Hepatocyte (in vitro differentiated cells): ENCODE results near the gene ADAMTSL1. TPM values are rescaled to one million over a fixed set of nuclear protein-coding genes. Genes with fewer than 3 reads are reported as not detected.

ENCODE experiments used
- DNase-seq: peaks from one replicate; pipeline ENCODE4 v3.0.0-alpha.2; 2016; ENCODE audit warnings: low spot score
- H2AFZ ChIP-seq: fragments of 200-600 bp; sonication (generic); 2 replicates; pipeline ENCODE4 v1.6.0; 2016; ENCODE audit warnings: antibody characterized with exemption, mild to moderate bottlenecking
- H3K27ac ChIP-seq: fragments of 200-600 bp; sonication (generic); 2 replicates; pipeline ENCODE4 v1.5.1; 2016; ENCODE audit warnings: mild to moderate bottlenecking
- H3K27me3 ChIP-seq: fragments of 200-600 bp; sonication (generic); 2 replicates; pipeline ENCODE4 v1.6.1; 2016
- H3K36me3 ChIP-seq: fragments of 200-600 bp; sonication (generic); replicated peaks from 2 replicates; pipeline ENCODE4 v1.5.1; 2016; ENCODE audit warnings: low read depth; ENCODE audit not compliant: insufficient read depth
- H3K4me1 ChIP-seq: fragments of 200-600 bp; sonication (generic); 2 replicates; pipeline ENCODE4 v1.5.1; 2016; ENCODE audit warnings: mild to moderate bottlenecking, moderate library complexity; ENCODE audit not compliant: insufficient read depth
- H3K4me2 ChIP-seq: fragments of 200-600 bp; sonication (generic); 2 replicates; pipeline ENCODE4 v1.6.0; 2016
- H3K4me3 ChIP-seq: fragments of 200-600 bp; sonication (generic); 2 replicates; pipeline ENCODE4 v1.5.1; 2016; ENCODE audit warnings: mild to moderate bottlenecking
- H3K79me2 ChIP-seq: fragments of 200-600 bp; sonication (generic); 2 replicates; pipeline ENCODE4 v1.6.0; 2017; ENCODE audit warnings: mild to moderate bottlenecking
- H3K9me2 ChIP-seq: fragments of 200-600 bp; sonication (generic); replicated peaks from 2 replicates; pipeline ENCODE4 v1.6.0; 2017; ENCODE audit warnings: mild to moderate bottlenecking; ENCODE audit not compliant: insufficient read depth
- H3K9me3 ChIP-seq: fragments of 200-600 bp; sonication (generic); 2 replicates; pipeline ENCODE4 v1.5.1; 2016; ENCODE audit warnings: low read depth, mild to moderate bottlenecking
- H4K20me1 ChIP-seq: fragments of 200-600 bp; sonication (generic); 2 replicates; pipeline ENCODE4 v1.6.0; 2016; ENCODE audit warnings: mild to moderate bottlenecking; ENCODE audit not compliant: insufficient read depth, poor library complexity, severe bottlenecking
- CTCF ChIP-seq: fragments of 200-600 bp; sonication (generic); IDR thresholded peaks from 2 replicates; pipeline ENCODE4 v1.5.1; 2016; ENCODE audit warnings: antibody characterized with exemption, mild to moderate bottlenecking; ENCODE audit not compliant: poor library complexity
- EZH2 ChIP-seq: fragments of 200-600 bp; sonication (generic); IDR thresholded peaks from 2 replicates; pipeline ENCODE4 v1.6.1; 2016; ENCODE audit warnings: antibody characterized with exemption, mild to moderate bottlenecking, borderline replicate concordance
- EZH2phosphoT487 ChIP-seq: fragments of 200-600 bp; sonication (generic); IDR thresholded peaks from one replicate; pipeline ENCODE4 v1.6.1; 2018; ENCODE audit warnings: antibody characterized with exemption, mild to moderate bottlenecking, low read depth, moderate library complexity; ENCODE audit not compliant: unreplicated experiment, severe bottlenecking
- WGBS: methylation state at CpG from one replicate; pipeline ENCODE4 v1.1.6; 2016; ENCODE audit warnings: low lambda C conversion rate; ENCODE audit errors: missing lambda C conversion rate; 5-methylcytosine and 5-hydroxymethylcytosine counted together
- polyA plus RNA-seq: library from polyadenylated mRNA; unstranded; fragments of >200 nt; fragmentation: Nextera tagmentation; extraction: Ambion mirVana; gene quantifications from 2 replicates; pipeline ENCODE4 v1.2.1, GENCODE V29; 2016
- total RNA-seq: library from RNA; depleted of rRNA; stranded (reverse); fragments of >200 nt; gene quantifications from 2 replicates; pipeline ENCODE4 v1.2.3, GENCODE V29; 2014

Gene ADAMTSL1
- total and polyA plus RNA-seq, 2 experiments from 2014 or later, result 7.2 to 24.0 TPM

GRCh38 chr9:18542837-18543405 lies 69.0 kb downstream of the ADAMTSL1 start:
- DNase-seq, result no peak
- no peak overlapping the region for H3K4me2 ChIP-seq

GRCh38 chr9:18543406-18544192 lies 69.6 kb downstream of the ADAMTSL1 start:
- Histone ChIP-seq H4K20me1 (no peaks in the 10 kb centered on the region), H3K4me3 (no peak overlapping the region), H3K79me2 (no peaks in the 10 kb centered on the region), H2AFZ (no peak overlapping the region), H3K9me3 (no peaks in the 10 kb centered on the region), H3K27me3 (no peaks in the 10 kb centered on the region), H3K27ac (peak overlapping the region; percentile 19), H3K9me2 (no peaks in the 10 kb centered on the region), H3K36me3 (no peaks in the 10 kb centered on the region), H3K4me1 (no peaks in the 10 kb centered on the region), H3K4me2 (no peak overlapping the region)
- no peak for TF ChIP-seq EZH2
- TF ChIP-seq EZH2phosphoT487, result no peak
- 79% methylated on average over 5 of the region's 5 CpGs for WGBS
- no peak for DNase-seq

More at GRCh38 chr9:18542837-18543405, 69.0 kb downstream of the ADAMTSL1 start:
- Histone ChIP-seq H3K9me2 (no peaks in the 10 kb centered on the region), H3K9me3 (no peaks in the 10 kb centered on the region), H3K27me3 (no peaks in the 10 kb centered on the region), H3K27ac (no peak overlapping the region), H3K4me3 (no peak overlapping the region), H3K4me1 (no peaks in the 10 kb centered on the region), H2AFZ (no peak overlapping the region), H3K79me2 (no peaks in the 10 kb centered on the region), H4K20me1 (no peaks in the 10 kb centered on the region), H3K36me3 (no peaks in the 10 kb centered on the region)
- WGBS, result 88% methylated on average over 2 of the region's 2 CpGs
- TF ChIP-seq EZH2phosphoT487, result no peak
- TF ChIP-seq EZH2, result no peak
- no peak for TF ChIP-seq CTCF

GRCh38 chr9:18544456-18544855 lies 70.5 kb downstream of the ADAMTSL1 start:
- DNase-seq, result no peak
- 92% methylated on average over 3 of the region's 3 CpGs for WGBS
- Histone ChIP-seq H3K9me3 (no peaks in the 10 kb centered on the region), H3K9me2 (no peaks in the 10 kb centered on the region), H4K20me1 (no peaks in the 10 kb centered on the region), H3K27ac (no peak overlapping the region), H3K79me2 (no peaks in the 10 kb centered on the region), H3K36me3 (no peaks in the 10 kb centered on the region), H3K4me3 (no peak overlapping the region), H3K27me3 (no peaks in the 10 kb centered on the region), H2AFZ (no peak overlapping the region), H3K4me1 (no peaks in the 10 kb centered on the region), H3K4me2 (no peak overlapping the region)
- TF ChIP-seq EZH2, result no peak
- TF ChIP-seq EZH2phosphoT487, result no peak
- TF ChIP-seq CTCF, result no peak

- Histone ChIP-seq H2AFZ (no peak overlapping the region), H3K9me3 (no peaks in the 10 kb centered on the region), H3K36me3 (no peaks in the 10 kb centered on the region), H3K27ac (no peak overlapping the region), H3K9me2 (no peaks in the 10 kb centered on the region), H3K4me2 (no peak overlapping the region), H4K20me1 (no peaks in the 10 kb centered on the region), H3K27me3 (no peaks in the 10 kb centered on the region), H3K4me3 (no peak overlapping the region), H3K4me1 (no peaks in the 10 kb centered on the region), H3K79me2 (no peaks in the 10 kb centered on the region)
- WGBS, result 76% methylated on average over 3 of the region's 3 CpGs
- TF ChIP-seq EZH2phosphoT487, result no peak
- DNase-seq, result no peak
Measured at GRCh38 chr9:18545636-18546360, 71.8 kb downstream of the ADAMTSL1 start.
